HEK293 (cell line): ENCODE data around the gene SPEM1.

Experiments
- CTCF ChIA-PET: fragments of 350-600 bp; formaldehyde crosslinking; extraction: SDS; loops from one replicate; lab custom pipeline; 2021; ENCODE audit warnings: antibody characterized with exemption; lab: Yijun Ruan, JAX
- POLR2A ChIA-PET: fragments of 300-600 bp; formaldehyde crosslinking; extraction: SDS; loops from one replicate; lab custom pipeline; 2020; ENCODE audit warnings: antibody characterized with exemption, inconsistent platforms; lab: Yijun Ruan, JAX
- H3K27ac ChIP-seq: fragments of 200-500 bp; sonication (Bioruptor generic); 2 replicates; pipeline ENCODE4 v1.5.1; 2014; ENCODE audit warnings: low read depth, low read length, control low read depth, inconsistent platforms; ENCODE audit errors: extremely low read depth
- H3K36me3 ChIP-seq, 2 experiments: fragments of 200-500 bp in 1 of 2; sonication (Bioruptor generic) in 1 of 2; 1 replicate in 1 of 2; 2 replicates in 1 of 2; pipeline ENCODE4 v1.5.1; 2014 to 2017; ENCODE audit warnings: inconsistent platforms in 2 of 2, low read length in 2 of 2; ENCODE audit not compliant: control insufficient read depth in 2 of 2, insufficient read depth in 1 of 2
- H3K4me1 ChIP-seq: fragments of 200-500 bp; sonication (Bioruptor generic); 2 replicates; pipeline ENCODE4 v1.5.1; 2014; ENCODE audit warnings: mild to moderate bottlenecking, low read length, inconsistent platforms; ENCODE audit not compliant: control insufficient read depth, insufficient read depth
- H3K4me3 ChIP-seq: 2 replicates; pipeline ENCODE4 v1.5.1; 2011; ENCODE audit warnings: low read depth, mild to moderate bottlenecking, control low read depth, low read length, moderate library complexity
- H3K9me3 ChIP-seq: fragments of 200-500 bp; sonication (Bioruptor generic); 2 replicates; pipeline ENCODE4 v1.5.1; 2014; ENCODE audit warnings: low read depth, low read length, inconsistent platforms; ENCODE audit not compliant: control insufficient read depth, insufficient read depth
- EGR2 ChIP-seq: fragments of 450-650 bp; formaldehyde crosslinking; IDR thresholded peaks from 2 replicates; pipeline ENCODE4 v1.5.1; 2016; ENCODE audit warnings: low read depth, missing biosample characterization, missing genetic modification characterization
- KLF16 ChIP-seq: fragments of 450-650 bp; formaldehyde crosslinking; IDR thresholded peaks from 2 replicates; pipeline ENCODE4 v1.5.1; 2017; ENCODE audit warnings: missing biosample characterization, missing genetic modification characterization
- KLF9 ChIP-seq: fragments of 450-650 bp; formaldehyde crosslinking; IDR thresholded peaks from 2 replicates; pipeline ENCODE4 v1.5.1; 2016; ENCODE audit warnings: missing biosample characterization, missing genetic modification characterization, low read depth
- MZF1 ChIP-seq: fragments of 450-650 bp; formaldehyde crosslinking; IDR thresholded peaks from 2 replicates; pipeline ENCODE4 v1.5.1; 2017; ENCODE audit warnings: missing biosample characterization, missing genetic modification characterization, borderline replicate concordance
- SCRT2 ChIP-seq: fragments of 450-650 bp; formaldehyde crosslinking; IDR thresholded peaks from 2 replicates; pipeline ENCODE4 v1.5.1; 2016; ENCODE audit warnings: missing biosample characterization, missing genetic modification characterization
- ZFHX2 ChIP-seq: fragments of 450-650 bp; formaldehyde crosslinking; conservative IDR thresholded peaks from 2 replicates; pipeline ENCODE4 v1.5.1; 2016; ENCODE audit warnings: missing biosample characterization, missing genetic modification characterization
- ZFP3 ChIP-seq: fragments of 450-650 bp; formaldehyde crosslinking; IDR thresholded peaks from 2 replicates; pipeline ENCODE4 v1.5.1; 2016; ENCODE audit warnings: low read depth, missing biosample characterization, missing genetic modification characterization
- ZFP69B ChIP-seq: fragments of 450-650 bp; formaldehyde crosslinking; IDR thresholded peaks from 2 replicates; pipeline ENCODE4 v1.5.1; 2016; ENCODE audit warnings: missing biosample characterization, missing genetic modification characterization
- ZIC2 ChIP-seq: fragments of 450-650 bp; formaldehyde crosslinking; IDR thresholded peaks from 2 replicates; pipeline ENCODE4 v1.5.1; 2016; ENCODE audit warnings: missing biosample characterization, missing genetic modification characterization
- ZNF133 ChIP-seq: fragments of 450-650 bp; formaldehyde crosslinking; IDR thresholded peaks from 2 replicates; pipeline ENCODE4 v1.5.1; 2016; ENCODE audit warnings: missing biosample characterization, missing genetic modification characterization
- ZNF16 ChIP-seq: fragments of 450-650 bp; formaldehyde crosslinking; IDR thresholded peaks from 2 replicates; pipeline ENCODE4 v1.5.1; 2016; ENCODE audit warnings: low read depth, missing biosample characterization, missing genetic modification characterization
- ZNF274 ChIP-seq, 2 experiments: fragments of 200-500 bp in 1 of 2; fragments of 450-650 bp in 1 of 2; sonication (Bioruptor generic) in 1 of 2; formaldehyde crosslinking in 1 of 2; IDR thresholded peaks; 2 replicates each; pipeline versions ENCODE4 v1.5.1 to v1.6.1; 2014 to 2016; ENCODE audit warnings: borderline replicate concordance in 1 of 2, inconsistent platforms in 1 of 2, low read length in 1 of 2, missing biosample characterization in 1 of 2, missing genetic modification characterization in 1 of 2
- ZNF341 ChIP-seq: fragments of 450-650 bp; formaldehyde crosslinking; IDR thresholded peaks from 2 replicates; pipeline ENCODE4; 2016; ENCODE audit warnings: low read depth, missing biosample characterization, missing genetic modification characterization
- ZSCAN23 ChIP-seq: fragments of 450-650 bp; formaldehyde crosslinking; IDR thresholded peaks from 2 replicates; pipeline ENCODE4 v1.5.1; 2016; ENCODE audit warnings: missing biosample characterization, missing genetic modification characterization
- TF ChIP-seq, protein P1 (sequence below): fragments of 450-650 bp; formaldehyde crosslinking; IDR thresholded peaks from 2 replicates; pipeline ENCODE4 v1.5.1; 2016; ENCODE audit warnings: missing biosample characterization, missing genetic modification characterization, low read depth
- TF ChIP-seq, protein P2 (sequence below): fragments of 450-650 bp; formaldehyde crosslinking; optimal IDR thresholded peaks from 2 replicates; pipeline ENCODE3; 2016; ENCODE audit warnings: missing biosample characterization, mild to moderate bottlenecking, missing genetic modification characterization

The SPEM1 gene

DNA sequence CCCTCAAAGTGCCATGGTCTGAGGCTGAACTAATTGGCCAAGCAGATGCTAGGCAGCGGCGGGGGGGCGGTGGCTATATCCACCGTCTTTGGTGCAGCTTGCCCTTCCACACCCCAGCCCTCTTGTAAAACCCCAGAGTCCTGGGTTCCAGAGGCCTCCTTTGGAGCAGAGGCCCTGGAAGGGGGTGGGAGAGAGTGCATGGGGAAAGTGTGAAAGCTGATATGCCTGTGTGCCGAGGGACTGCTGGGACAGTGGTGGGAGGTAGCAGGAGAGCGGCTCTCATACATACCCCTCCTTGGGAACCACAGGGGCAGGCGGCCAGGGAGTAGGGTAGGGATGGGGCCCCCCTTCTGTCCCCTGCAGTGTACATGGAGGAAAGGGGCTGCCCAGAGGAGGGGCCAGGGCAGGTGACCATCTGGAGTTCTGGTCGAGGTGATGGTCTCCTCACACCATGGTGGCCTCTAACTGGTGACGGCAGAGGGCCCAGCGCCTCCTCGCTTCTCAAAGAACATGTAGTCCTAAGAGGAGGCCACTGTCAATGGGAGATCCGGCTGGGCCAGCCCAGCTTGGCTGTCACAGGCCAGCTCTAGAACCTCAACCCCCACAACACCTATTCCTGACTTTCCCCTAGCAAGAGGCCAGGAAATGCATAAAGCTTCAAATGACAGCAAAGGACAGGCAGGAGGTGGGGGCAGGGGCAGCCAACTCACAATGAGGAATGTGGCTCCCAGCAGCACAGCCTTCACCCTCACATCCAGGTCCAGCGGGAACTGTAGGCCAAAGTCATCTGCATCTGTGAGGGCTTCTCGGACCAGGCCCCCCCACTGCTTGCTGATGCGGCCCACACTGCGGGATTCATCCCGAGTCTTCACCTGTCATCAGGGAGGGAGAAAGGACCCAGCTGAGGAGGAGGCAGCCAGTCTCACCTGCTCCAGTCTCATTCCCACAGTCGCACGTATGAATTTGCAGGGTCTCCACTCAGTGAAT lies 29.9 kb upstream of the SPEM1 start:
- peaks cover 3% of the 10 kb centered on the region for H3K4me1 ChIP-seq
- H3K9me3 ChIP-seq: no peaks in the 10 kb centered on the region
- no peak overlapping the region for H3K27ac ChIP-seq
- H3K4me3 ChIP-seq: no peak overlapping the region
- peaks cover 0 to 36% of the 10 kb centered on the region in 2 experiments; a peak in 2 of 3 replicates for H3K36me3 ChIP-seq
- TF ChIP-seq MZF1 (tag by site-specific recombination) (no peak), ZIC2 (tag by site-specific recombination) (peak; percentile 96), ZFHX2 (0 out of 2 replicates have a peak, but pooled peaks have one; percentile 12)
- CTCF ChIA-PET: interaction anchor here (0.6 kb wide), 1 partner anchor 127 kb away, joined by 3 read pairs; no protein-coding TSS in a partner anchor
- POLR2A ChIA-PET: interaction anchor here (3.6 kb wide), 1 partner anchor 13 kb away, joined by 19 read pairs; the partner anchor contains the start of gene TMEM256

DNA sequence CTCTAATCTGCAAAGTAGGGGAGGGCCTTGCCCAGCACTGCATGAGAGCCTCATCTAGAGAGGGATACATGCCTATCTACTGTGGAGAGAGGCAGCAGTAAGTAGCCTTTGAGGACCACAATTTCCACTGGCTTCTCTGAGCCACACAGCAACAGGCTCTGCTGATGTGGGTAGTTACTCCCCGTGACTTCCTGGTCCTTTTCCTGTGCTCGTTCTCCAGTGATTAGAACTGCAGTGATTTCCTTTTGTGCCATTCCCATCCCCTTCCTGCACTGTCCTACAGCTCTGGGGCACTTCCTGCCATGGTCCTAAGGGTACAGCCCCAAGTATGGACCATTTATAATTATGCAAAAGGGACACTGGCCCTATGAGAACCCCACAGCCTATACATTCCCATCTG lies 28.8 kb upstream of the SPEM1 start:
- H3K4me1 ChIP-seq: peaks cover 3% of the 10 kb centered on the region
- H3K36me3 ChIP-seq: peaks cover 0 to 36% of the 10 kb centered on the region in 2 experiments; a peak in 2 of 3 replicates
- no peak overlapping the region for H3K27ac ChIP-seq
- TF ChIP-seq ZSCAN23 (tag by site-specific recombination) (no peak), SCRT2 (tag by site-specific recombination) (0 out of 2 replicates have a peak, but pooled peaks have one; percentile 19)
- no peaks in the 10 kb centered on the region for H3K9me3 ChIP-seq
- no peak overlapping the region for H3K4me3 ChIP-seq
- CTCF ChIA-PET: interaction anchor here (1.2 kb wide), 1 partner anchor 37 kb away, joined by 3 read pairs; no protein-coding TSS in a partner anchor
- POLR2A ChIA-PET: interaction anchor here (1.6 kb wide), 1 partner anchor 13 kb away, joined by 8 read pairs; the partner anchor contains the start of gene TMEM256

DNA sequence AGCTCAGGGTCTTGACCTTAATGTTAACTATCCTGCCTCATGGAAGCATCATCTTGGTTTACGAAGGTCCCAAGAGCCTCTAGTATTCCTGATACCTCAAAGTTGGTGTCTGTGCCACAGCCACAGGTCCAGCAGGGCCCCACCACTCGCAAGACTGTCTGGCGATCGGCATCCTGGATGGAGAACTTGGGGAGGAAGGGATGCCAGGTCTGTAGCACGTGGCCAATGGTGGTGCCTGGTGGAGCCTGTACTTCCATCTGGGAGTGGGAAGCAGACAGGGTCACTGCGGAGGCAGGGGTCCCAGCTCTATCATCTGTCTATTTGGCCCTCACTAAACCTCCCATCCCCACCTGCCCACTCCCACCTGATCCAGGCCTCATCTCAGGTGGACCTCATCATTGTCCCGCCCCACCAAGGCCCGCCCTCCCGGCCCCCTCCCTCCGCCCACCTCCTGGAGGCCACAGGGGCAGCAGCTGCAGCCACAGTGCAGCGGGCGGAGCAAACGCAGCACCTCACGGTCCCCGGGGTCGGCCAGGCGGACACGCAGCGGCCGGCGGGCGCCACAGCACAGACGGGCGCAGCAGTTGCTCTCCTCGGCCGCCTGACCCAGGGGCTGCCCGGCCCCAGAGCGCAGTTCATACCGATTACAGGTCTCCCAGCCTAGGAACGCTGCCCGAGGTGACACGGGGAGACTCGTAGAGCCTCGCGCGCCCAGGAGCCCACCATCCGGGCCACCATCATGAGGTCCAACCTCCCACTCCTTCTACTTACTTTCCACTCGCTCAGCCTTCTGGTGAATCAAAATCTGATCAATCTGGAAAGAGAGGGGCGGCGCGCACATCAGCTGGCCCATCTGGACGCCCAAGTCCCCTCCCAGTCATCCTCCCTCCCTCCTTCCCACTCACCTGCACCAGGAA lies 27.2 kb upstream of the SPEM1 start:
- Histone ChIP-seq H3K4me3 (no peak overlapping the region), H3K4me1 (peaks cover 3% of the 10 kb centered on the region)
- TF ChIP-seq KLF9 (tag by site-specific recombination) (no peak), ZFP3 (tag by site-specific recombination) (no peak), ZFHX2 (0 out of 2 replicates have a peak, but pooled peaks have one; percentile 7)
- TF ChIP-seq, all 188 proteins: peak for 1
- Histone ChIP-seq H3K36me3 (peaks cover 0 to 36% of the 10 kb centered on the region in 2 experiments; a peak in 2 of 3 replicates), H3K9me3 (no peaks in the 10 kb centered on the region), H3K27ac (no peak overlapping the region)
- ChIA-PET CTCF (interaction anchor here (0.7 to 2.0 kb wide), 6 partner anchors 11 to 1951 kb away, joined by 3 to 5 read pairs (median 3); partner anchors contain the start of gene TMEM256), POLR2A (interaction anchor here (0.5 to 3.4 kb wide), 6 partner anchors 7 to 437 kb away, joined by 3 to 67 read pairs (median 5); partner anchors contain the start of gene TMEM256)

GRCh38 chr17:7393613-7394451 lies 26.3 kb upstream of the SPEM1 start:
- H3K4me1 ChIP-seq: peaks cover 3% of the 10 kb centered on the region
- CTCF ChIA-PET: interaction anchor here (0.5 to 2.0 kb wide), 4 partner anchors 10 to 1952 kb away, joined by 3 to 4 read pairs (median 4); partner anchors contain the start of gene TMEM256
- H3K27ac ChIP-seq: peak overlapping the region; percentile 63; the same call in 1 of the 2 replicates
- TF ChIP-seq ZFP3 (tag by site-specific recombination) (no peak), ZNF341 (tag by site-specific recombination) (no peak), ZNF133 (no peak), KLF16 (no peak), ZNF274 (IDR thresholded peaks at IDR 0.05; ENCODE audit: low read length) (no peak), ZNF274 (tag by site-specific recombination; IDR thresholded peaks at IDR 0.05; ENCODE audit: borderline replicate concordance) (no peak), ZNF16 (no peak), ZFHX2 (peak; percentile 81), EGR2 (tag by site-specific recombination) (peak; percentile 52), ZFP69B (tag by site-specific recombination) (no peak)
- TF ChIP-seq, protein P1, sequence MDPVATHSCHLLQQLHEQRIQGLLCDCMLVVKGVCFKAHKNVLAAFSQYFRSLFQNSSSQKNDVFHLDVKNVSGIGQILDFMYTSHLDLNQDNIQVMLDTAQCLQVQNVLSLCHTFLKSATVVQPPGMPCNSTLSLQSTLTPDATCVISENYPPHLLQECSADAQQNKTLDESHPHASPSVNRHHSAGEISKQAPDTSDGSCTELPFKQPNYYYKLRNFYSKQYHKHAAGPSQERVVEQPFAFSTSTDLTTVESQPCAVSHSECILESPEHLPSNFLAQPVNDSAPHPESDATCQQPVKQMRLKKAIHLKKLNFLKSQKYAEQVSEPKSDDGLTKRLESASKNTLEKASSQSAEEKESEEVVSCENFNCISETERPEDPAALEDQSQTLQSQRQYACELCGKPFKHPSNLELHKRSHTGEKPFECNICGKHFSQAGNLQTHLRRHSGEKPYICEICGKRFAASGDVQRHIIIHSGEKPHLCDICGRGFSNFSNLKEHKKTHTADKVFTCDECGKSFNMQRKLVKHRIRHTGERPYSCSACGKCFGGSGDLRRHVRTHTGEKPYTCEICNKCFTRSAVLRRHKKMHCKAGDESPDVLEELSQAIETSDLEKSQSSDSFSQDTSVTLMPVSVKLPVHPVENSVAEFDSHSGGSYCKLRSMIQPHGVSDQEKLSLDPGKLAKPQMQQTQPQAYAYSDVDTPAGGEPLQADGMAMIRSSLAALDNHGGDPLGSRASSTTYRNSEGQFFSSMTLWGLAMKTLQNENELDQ (tag by site-specific recombination): no peak
- TF ChIP-seq, protein P2, sequence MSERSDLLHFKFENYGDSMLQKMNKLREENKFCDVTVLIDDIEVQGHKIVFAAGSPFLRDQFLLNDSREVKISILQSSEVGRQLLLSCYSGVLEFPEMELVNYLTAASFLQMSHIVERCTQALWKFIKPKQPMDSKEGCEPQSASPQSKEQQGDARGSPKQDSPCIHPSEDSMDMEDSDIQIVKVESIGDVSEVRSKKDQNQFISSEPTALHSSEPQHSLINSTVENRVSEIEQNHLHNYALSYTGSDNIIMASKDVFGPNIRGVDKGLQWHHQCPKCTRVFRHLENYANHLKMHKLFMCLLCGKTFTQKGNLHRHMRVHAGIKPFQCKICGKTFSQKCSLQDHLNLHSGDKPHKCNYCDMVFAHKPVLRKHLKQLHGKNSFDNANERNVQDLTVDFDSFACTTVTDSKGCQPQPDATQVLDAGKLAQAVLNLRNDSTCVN (tag by site-specific recombination): no peak

More at GRCh38 chr17:7393613-7394451, 26.3 kb upstream of the SPEM1 start:
- H3K9me3 ChIP-seq: no peaks in the 10 kb centered on the region
- H3K36me3 ChIP-seq: peaks cover 0 to 33% of the 10 kb centered on the region in 2 experiments; a peak in 1 of 3 replicates
- peak overlapping the region; percentile 69 for H3K4me3 ChIP-seq
- POLR2A ChIA-PET: interaction anchor here (0.6 to 3.4 kb wide), 16 partner anchors 8 to 262 kb away, joined by 3 to 67 read pairs (median 4); partner anchors contain the start of genes NEURL4, TMEM102, TMEM256 and TMEM95
